HL-60 (cell line): ENCODE measurements around the gene KIR2DL3.

ENCODE experiments used
- POLR2AphosphoS5 ChIP-seq: IDR thresholded peaks from 2 replicates; pipeline ENCODE4 v1.6.1; 2012; ENCODE audit warnings: low read depth
- SPI1 ChIP-seq: IDR thresholded peaks from 2 replicates; pipeline ENCODE4 v1.6.1; 2012; ENCODE audit warnings: low read depth, mild to moderate bottlenecking, borderline replicate concordance
- TF ChIP-seq, protein P1 (sequence below): IDR thresholded peaks from one replicate; pipeline ENCODE4 v1.5.1; 2011; ENCODE audit warnings: low read length, control low read depth, inconsistent platforms; ENCODE audit not compliant: insufficient read depth

DNA sequence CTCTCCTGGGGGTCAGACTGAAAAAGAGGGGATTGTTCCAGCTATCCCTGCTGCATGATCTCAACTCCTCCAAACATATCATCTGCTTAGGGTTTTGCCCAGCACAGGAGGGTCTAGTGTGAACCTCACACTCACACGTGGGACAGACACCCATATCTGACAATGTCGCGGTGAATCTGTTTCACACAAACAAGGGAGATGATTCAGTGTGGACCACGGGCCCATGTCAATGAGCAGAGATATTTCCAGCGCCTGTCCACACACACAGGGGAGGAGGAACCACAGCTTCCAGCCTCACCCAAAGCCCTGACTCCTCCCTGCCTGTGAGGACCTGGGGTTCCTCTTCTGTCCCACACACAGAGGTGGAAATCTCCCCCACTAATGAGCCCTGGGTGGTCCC is 43.7 kb upstream of the KIR2DL3 start:
- TF ChIP-seq, protein P1, sequence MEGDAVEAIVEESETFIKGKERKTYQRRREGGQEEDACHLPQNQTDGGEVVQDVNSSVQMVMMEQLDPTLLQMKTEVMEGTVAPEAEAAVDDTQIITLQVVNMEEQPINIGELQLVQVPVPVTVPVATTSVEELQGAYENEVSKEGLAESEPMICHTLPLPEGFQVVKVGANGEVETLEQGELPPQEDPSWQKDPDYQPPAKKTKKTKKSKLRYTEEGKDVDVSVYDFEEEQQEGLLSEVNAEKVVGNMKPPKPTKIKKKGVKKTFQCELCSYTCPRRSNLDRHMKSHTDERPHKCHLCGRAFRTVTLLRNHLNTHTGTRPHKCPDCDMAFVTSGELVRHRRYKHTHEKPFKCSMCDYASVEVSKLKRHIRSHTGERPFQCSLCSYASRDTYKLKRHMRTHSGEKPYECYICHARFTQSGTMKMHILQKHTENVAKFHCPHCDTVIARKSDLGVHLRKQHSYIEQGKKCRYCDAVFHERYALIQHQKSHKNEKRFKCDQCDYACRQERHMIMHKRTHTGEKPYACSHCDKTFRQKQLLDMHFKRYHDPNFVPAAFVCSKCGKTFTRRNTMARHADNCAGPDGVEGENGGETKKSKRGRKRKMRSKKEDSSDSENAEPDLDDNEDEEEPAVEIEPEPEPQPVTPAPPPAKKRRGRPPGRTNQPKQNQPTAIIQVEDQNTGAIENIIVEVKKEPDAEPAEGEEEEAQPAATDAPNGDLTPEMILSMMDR: no peak
- TF ChIP-seq POLR2AphosphoS5 (no peak), SPI1 (no peak)
